Measurements from ENCODE around the gene LPIN1. TPM values are rescaled to one million over a fixed set of nuclear protein-coding genes. Genes with fewer than 3 reads are reported as not detected.

LPIN1 gene
- polyA plus RNA-seq (ENCODE audit: low read depth in 6 of 6) = 10 to 100 TPM in 3 of 6 donors, 1 to 10 TPM in 3; 4.6 to 12.8 (median 9.7) TPM

DNA sequence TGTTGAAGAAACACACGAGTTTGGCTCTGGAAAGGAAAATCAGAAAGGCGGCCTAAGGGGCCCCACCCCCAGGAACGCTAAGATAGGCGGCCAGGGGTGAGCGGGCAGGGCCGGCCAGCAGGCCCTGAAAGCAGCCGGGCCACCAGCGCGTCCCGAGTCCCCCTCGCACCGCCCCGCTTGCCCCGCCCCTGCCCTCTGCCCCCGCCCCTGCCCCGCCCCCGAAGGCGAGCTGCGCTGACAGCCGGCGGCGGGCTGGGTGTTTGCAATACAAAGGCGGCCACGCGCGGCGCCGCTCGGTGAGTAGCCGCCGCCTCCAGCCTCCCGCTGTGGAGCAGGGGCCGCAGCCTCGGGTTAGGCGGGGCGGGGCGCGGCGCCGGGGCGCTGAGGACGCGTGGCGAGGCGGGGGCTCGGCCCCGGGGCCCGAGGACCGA, at the start of gene LPIN1:
Gene LPIN1, plus strand, starts transcription at position 257 of the 431 bp plus-strand sequence. CDS start 18,910 bp downstream, outside the sequence.
- H3K9me3 Mint-ChIP-seq = no peaks in the 10 kb centered on the region
- H3K4me3 Mint-ChIP-seq = peak within 1 kb of the TSS; percentile 79 to 93 (median 88)
- no peaks in the 10 kb centered on the region for H3K36me3 Mint-ChIP-seq
- peak within 1 kb of the TSS; percentile 63 to 93 (median 86) for H3K27ac Mint-ChIP-seq
- H3K4me1 Mint-ChIP-seq = peaks cover 49 to 77% (median 70%) of the 10 kb centered on the region in 3 donors
- ATAC-seq (ENCODE audit: low read depth in 2 of 2) (peak; percentile 77 to 79), DNase-seq (peak; percentile 85)
- H3K27me3 Mint-ChIP-seq = no peaks in the 10 kb centered on the region

- Mint-ChIP-seq H3K9me3 (no peaks in the 10 kb centered on the region), H3K4me3 (no peak overlapping the region), H3K27me3 (peaks cover 13 to 27% (median 23%) of the 10 kb centered on the region in 3 donors), H3K27ac (no peak overlapping the region), H3K4me1 (peaks cover 0 to 5% (median 4%) of the 10 kb centered on the region in 3 donors), H3K36me3 (no peaks in the 10 kb centered on the region)
- ATAC-seq (ENCODE audit: low read depth in 2 of 2) (no peak), DNase-seq (no peak)
These were observed 49.7 kb upstream of the LPIN1 start for GRCh38 chr2:11696736-11697102.

DNA sequence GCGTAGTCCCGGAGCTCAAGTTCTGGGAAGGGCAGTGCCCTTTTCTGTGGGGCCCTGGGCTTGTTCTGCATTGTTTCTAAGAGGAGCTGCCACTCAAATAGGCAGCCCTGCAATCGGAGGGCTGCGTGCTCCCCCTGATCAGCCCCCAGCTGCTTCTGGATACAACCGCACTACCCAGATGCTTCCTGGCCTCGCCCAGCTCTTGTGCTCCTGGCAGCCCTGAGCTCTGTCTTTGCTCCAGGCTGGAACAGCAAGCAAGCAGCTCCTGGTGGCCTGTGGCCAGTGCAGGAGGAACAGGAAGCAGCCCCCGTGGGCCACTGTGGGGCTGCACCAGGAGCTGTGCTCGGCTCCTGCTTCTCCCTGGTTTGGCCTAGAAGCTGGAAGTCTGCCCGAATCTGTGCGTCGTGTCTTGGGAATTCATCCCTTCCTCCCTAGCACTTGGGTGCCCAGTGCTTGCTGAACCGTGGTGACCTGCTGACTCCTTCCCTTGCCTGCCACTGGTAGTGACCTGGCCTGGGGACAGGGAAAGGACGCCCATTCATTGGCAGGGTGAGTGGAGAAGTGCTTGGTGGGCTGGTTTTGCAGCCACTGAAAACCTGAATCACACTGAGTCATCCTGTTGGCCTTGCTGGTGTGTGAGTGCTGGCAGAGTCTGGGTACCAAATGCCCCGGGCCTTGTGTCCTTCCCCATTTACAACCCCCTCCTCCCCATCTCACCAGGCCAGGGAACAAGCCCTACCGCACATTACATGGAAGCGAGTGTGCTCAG, 49.1 kb upstream of the LPIN1 start:
- H3K27me3 Mint-ChIP-seq = peaks cover 13 to 27% (median 23%) of the 10 kb centered on the region in 3 donors
- H3K36me3 Mint-ChIP-seq = no peaks in the 10 kb centered on the region
- no peak overlapping the region for H3K4me3 Mint-ChIP-seq
- ATAC-seq (ENCODE audit: low read depth in 2 of 2) (no peak), DNase-seq (no peak)
- H3K9me3 Mint-ChIP-seq = no peaks in the 10 kb centered on the region
- peaks cover 0 to 5% (median 4%) of the 10 kb centered on the region in 3 donors for H3K4me1 Mint-ChIP-seq
- no peak overlapping the region for H3K27ac Mint-ChIP-seq

DNA sequence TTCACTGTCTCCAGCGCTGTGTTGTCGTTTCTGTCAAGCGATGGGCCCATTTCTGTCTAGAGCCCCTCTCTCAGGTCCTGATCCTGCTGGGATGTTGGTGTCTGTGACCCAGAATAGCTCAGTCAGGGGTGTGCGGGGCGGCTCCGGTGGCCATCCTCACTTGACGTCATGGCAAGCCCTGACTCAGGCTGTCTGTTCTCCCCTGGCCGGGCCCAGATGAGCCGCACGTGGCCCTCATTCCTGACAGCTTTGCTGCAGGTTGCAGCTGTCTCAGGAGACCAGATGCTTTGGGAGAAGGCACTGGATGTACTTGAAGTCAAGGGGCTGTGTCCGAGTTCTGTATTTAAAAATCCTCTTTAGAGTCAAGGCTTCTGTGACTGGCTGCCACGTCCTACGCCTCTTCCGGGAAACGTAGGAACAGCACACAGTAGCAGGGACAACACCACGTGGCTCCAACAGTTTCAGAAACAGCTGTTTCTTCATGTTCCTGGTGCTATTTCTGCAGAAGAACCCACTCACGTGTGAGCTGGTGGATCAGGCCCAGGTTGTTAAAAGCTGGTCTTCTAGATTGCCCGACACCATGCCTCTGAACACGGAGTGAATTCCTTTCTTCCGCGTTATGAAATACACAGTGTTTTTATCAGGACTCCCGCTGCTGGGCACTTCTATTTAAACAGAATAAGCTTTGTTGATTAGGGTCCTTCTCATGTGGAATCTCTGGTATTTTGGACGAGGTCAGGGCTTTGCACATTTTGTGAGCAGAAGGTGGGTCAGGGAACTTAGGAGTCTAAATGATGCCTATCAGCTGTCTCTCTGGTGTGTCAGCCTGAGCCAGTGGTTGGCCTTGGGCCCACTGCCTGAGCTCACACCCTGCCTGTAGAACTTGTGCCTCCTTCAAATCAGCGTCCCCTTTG, 48.2 kb upstream of the LPIN1 start:
- peaks cover 14 to 27% (median 17%) of the 10 kb centered on the region in 3 donors for H3K27me3 Mint-ChIP-seq
- H3K36me3 Mint-ChIP-seq = no peaks in the 10 kb centered on the region
- peak overlapping the region in 1 of 6 donors; percentile 12 for H3K27ac Mint-ChIP-seq
- DNase-seq (no peak), ATAC-seq (ENCODE audit: low read depth in 2 of 2) (no peak)
- H3K9me3 Mint-ChIP-seq = no peaks in the 10 kb centered on the region
- no peaks in the 10 kb centered on the region for H3K4me1 Mint-ChIP-seq
- H3K4me3 Mint-ChIP-seq = no peak overlapping the region

DNA sequence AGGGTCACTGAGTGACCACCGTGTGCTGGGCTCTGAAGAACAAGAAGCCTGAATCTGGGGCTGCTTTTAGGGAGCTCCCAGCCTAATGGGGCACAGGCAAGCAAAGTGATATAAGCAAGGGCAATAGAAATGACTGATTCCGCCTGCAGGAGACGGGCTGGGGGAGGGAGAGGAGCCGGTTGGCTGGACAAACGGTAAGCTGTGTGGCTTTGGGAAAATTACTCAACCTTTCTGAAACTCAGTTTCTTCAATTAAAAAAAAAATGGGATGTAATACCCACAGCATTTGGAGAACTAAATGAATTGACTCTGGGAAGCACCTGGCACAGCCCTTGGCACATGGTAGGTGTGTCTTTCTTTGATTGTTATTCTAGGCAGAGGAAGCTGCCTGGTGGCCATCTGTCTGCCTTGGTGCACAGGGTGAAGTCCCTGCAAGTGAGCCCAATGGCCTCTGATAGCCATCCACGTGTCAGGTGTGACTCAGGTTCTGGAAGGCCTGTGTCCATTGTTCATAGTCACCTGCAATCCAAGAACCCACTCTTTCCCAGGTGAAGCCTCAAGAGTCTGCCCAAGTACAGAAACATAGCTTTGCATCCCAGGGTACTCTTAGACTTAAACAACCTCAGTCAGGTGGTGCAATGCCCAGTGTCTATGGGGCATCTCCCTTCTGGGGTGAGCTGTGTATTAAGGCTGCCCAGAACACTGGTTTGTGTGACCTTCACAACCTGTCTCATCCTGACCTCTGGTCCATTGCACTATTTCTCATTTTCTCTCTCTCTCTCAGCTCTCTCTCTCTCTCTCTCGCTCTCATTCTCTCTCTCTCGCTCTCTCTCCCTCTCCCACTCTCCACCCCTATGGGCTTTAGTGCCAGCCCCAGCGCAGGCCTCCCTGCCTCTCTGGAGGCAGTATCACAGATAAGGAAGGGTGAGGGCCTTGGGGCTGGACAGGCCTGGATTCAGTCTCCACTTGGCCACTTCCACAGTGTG, 46.5 kb upstream of the LPIN1 start:
- H3K27ac Mint-ChIP-seq = peak overlapping the region in 1 of 6 donors; percentile 39
- H3K36me3 Mint-ChIP-seq = no peaks in the 10 kb centered on the region
- no peak for DNase-seq
- H3K4me3 Mint-ChIP-seq = no peak overlapping the region
- no peaks in the 10 kb centered on the region for H3K9me3 Mint-ChIP-seq
- H3K27me3 Mint-ChIP-seq = peaks cover 15 to 27% (median 17%) of the 10 kb centered on the region in 3 donors
- ATAC-seq (ENCODE audit: low read depth in 2 of 2) = no peak
- H3K4me1 Mint-ChIP-seq = no peaks in the 10 kb centered on the region

DNA sequence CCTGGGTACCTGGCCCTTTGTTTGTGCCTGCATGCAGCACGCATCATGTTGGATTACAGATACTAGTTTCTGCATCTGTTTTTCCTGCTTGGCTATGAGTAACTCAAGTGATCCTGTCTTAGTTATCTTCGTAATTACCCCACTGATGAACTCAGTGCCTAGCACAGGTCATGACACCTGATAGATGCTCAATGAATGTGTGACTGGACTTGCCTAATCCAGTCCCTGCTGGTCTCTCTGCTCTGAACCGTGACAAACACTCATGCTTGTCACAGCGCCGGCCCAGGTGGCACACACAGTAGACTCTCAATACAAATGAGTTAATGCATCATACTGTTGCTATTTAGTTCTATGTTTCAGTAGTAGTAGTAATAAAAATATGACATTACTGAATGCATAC, 45.2 kb upstream of the LPIN1 start:
- Mint-ChIP-seq H3K9me3 (no peaks in the 10 kb centered on the region), H3K27me3 (peaks cover 9 to 19% (median 10%) of the 10 kb centered on the region in 3 donors), H3K27ac (no peak overlapping the region), H3K4me1 (no peaks in the 10 kb centered on the region), H3K4me3 (no peak overlapping the region), H3K36me3 (no peaks in the 10 kb centered on the region)
- no peak for DNase-seq
- ATAC-seq (ENCODE audit: low read depth in 2 of 2) = peak; percentile 15 to 39

DNA sequence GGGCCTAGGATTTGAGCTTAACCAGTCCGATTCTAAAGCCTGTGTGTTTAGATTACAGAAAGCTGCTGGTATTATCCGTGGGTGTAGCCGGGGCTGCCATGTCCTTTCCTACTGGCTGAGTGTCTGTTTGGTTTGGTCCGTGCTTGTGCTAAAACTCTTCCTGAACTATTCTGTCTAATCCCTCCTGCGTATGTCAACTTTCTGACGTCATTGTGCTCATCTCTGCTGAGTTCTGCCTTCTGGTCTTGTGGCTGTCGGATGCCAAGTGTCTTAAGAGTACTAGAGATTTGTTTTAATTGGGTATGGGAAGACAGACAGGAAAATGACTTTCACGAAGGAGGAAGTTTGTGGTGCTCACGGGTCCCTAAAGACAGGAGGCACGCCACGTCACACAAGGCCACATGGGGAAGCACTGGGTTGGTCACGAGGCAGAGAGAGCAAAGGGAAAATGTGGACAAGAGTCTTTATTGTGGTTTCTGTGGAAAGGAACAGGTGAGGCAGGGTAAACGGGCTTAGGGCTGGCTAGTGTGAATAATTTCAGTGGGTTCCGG, 44.6 kb upstream of the LPIN1 start:
- no peak overlapping the region for H3K4me3 Mint-ChIP-seq
- ATAC-seq (ENCODE audit: low read depth in 2 of 2) = peak; percentile 83 to 88
- no peaks in the 10 kb centered on the region for H3K36me3 Mint-ChIP-seq
- no peaks in the 10 kb centered on the region for H3K9me3 Mint-ChIP-seq
- H3K4me1 Mint-ChIP-seq = no peaks in the 10 kb centered on the region
- DNase-seq = peak; percentile 69
- H3K27me3 Mint-ChIP-seq = peaks cover 5 to 12% (median 5%) of the 10 kb centered on the region in 3 donors
- no peak overlapping the region for H3K27ac Mint-ChIP-seq

DNA sequence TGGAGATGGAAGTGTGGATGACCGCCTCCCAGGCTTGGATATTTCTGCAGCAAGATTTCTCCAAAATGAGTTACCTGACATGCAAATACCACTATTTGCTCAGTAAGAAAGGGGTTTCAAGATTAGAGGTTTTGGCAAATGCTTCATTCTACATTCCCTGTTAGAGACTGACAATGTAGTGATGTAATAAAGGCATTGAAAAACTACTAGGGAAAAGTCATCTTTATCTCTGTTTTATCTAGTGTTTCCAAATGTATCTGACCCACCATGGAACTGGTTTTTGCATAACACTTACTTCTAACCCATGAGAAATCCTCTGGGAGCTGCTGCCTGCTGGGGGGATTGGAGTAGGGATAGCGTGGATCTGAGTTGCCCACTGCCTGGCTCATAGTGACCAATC, 43.5 kb upstream of the LPIN1 start:
- no peak overlapping the region for H3K27ac Mint-ChIP-seq
- H3K9me3 Mint-ChIP-seq = no peaks in the 10 kb centered on the region
- H3K4me3 Mint-ChIP-seq = no peak overlapping the region
- H3K36me3 Mint-ChIP-seq = peaks cover 0 to 5% of the 10 kb centered on the region in 2 donors
- DNase-seq (no peak), ATAC-seq (ENCODE audit: low read depth in 2 of 2) (no peak)
- no peaks in the 10 kb centered on the region for H3K4me1 Mint-ChIP-seq
- H3K27me3 Mint-ChIP-seq = peaks cover 4 to 13% (median 8%) of the 10 kb centered on the region in 3 donors

GRCh38 chr2:11703700-11704099, 42.7 kb upstream of the LPIN1 start:
- Mint-ChIP-seq H3K36me3 (peaks cover 0 to 5% of the 10 kb centered on the region in 2 donors), H3K9me3 (no peaks in the 10 kb centered on the region), H3K27me3 (peaks cover 4 to 18% (median 8%) of the 10 kb centered on the region in 3 donors), H3K4me3 (peak overlapping the region in 1 of 8 donors; percentile 49), H3K4me1 (no peaks in the 10 kb centered on the region), H3K27ac (peak overlapping the region in 3 of 6 donors; percentile 5 to 85 (median 29))
- no peak for DNase-seq
- no peak for ATAC-seq (ENCODE audit: low read depth in 2 of 2)

- ATAC-seq (ENCODE audit: low read depth in 2 of 2) = no peak
- Mint-ChIP-seq H3K4me3 (no peak overlapping the region), H3K27me3 (peaks cover 4 to 15% (median 8%) of the 10 kb centered on the region in 3 donors), H3K27ac (peak overlapping the region in 1 of 6 donors; percentile 36), H3K36me3 (peaks cover 0 to 5% of the 10 kb centered on the region in 2 donors), H3K9me3 (no peaks in the 10 kb centered on the region), H3K4me1 (no peaks in the 10 kb centered on the region)
- DNase-seq = no peak
These were observed 41.4 kb upstream of the LPIN1 start for GRCh38 chr2:11705063-11705462.

GRCh38 chr2:11705711-11706110, 40.7 kb upstream of the LPIN1 start:
- Mint-ChIP-seq H3K27me3 (peaks cover 4 to 16% (median 8%) of the 10 kb centered on the region in 3 donors), H3K4me3 (no peak overlapping the region), H3K9me3 (no peaks in the 10 kb centered on the region), H3K36me3 (peaks cover 0 to 5% of the 10 kb centered on the region in 2 donors), H3K27ac (peak overlapping the region in 1 of 6 donors; percentile 0), H3K4me1 (no peaks in the 10 kb centered on the region)
- no peak for DNase-seq
- ATAC-seq (ENCODE audit: low read depth in 2 of 2) = no peak

- peaks cover 0 to 5% of the 10 kb centered on the region in 2 donors for H3K36me3 Mint-ChIP-seq
- no peaks in the 10 kb centered on the region for H3K4me1 Mint-ChIP-seq
- no peaks in the 10 kb centered on the region for H3K9me3 Mint-ChIP-seq
- peak overlapping the region in 1 of 8 donors; percentile 27 for H3K4me3 Mint-ChIP-seq
- no peak for ATAC-seq (ENCODE audit: low read depth in 2 of 2)
- H3K27me3 Mint-ChIP-seq = peaks cover 7 to 16% (median 8%) of the 10 kb centered on the region in 3 donors
- no peak overlapping the region for H3K27ac Mint-ChIP-seq
- DNase-seq = no peak
These were observed 38.3 kb upstream of the LPIN1 start for GRCh38 chr2:11708106-11708505.

All from naive B cell (primary cell).